Keratinocyte (primary cell): ENCODE measurements around the gene MIA.

Experiments
- CTCF ChIP-seq, 3 experiments: IDR thresholded peaks in 1 of 3; conservative IDR thresholded peaks in 1 of 3; optimal IDR thresholded peaks in 1 of 3; 2 replicates in 2 of 3; 3 replicates in 1 of 3; pipeline versions ENCODE3 to v1.5.1; 2011; ENCODE audit warnings: low read length in 3 of 3, mild to moderate bottlenecking in 3 of 3, moderate library complexity in 2 of 3, control low read depth in 1 of 3, inconsistent platforms in 1 of 3; ENCODE audit not compliant: insufficient read depth in 2 of 3; ENCODE audit errors: extremely low read depth in 1 of 3
- EZH2 ChIP-seq: IDR thresholded peaks from one replicate; pipeline ENCODE4 v1.6.1; 2012; ENCODE audit warnings: inconsistent platforms, mild to moderate bottlenecking, low read length, moderate library complexity

GRCh38 chr19:40742477-40742876, 32.8 kb upstream of the MIA start:
- TF ChIP-seq CTCF (optimal IDR thresholded peaks at IDR 0.05 in 1 of 3, IDR thresholded peaks at IDR 0.05 in 1 of 3, conservative IDR thresholded peaks at IDR 0.05 in 1 of 3; ENCODE audit: extremely low read depth in 1 of 3, insufficient read depth in 2 of 3, low read length in 3 of 3) (no peak), EZH2 (no peak)
